Measurements from ENCODE around the gene COLQ. TPM values are rescaled to one million over a fixed set of nuclear protein-coding genes. Genes with fewer than 3 reads are reported as not detected.
"Not testable (repeated sequence)": the region's sequence is repeated elsewhere in the genome, so short reads cannot be mapped to it uniquely, and the experiment has no call there.

COLQ gene
- total RNA-seq, 1 donor from 2014 or later = 0.39 TPM

DNA sequence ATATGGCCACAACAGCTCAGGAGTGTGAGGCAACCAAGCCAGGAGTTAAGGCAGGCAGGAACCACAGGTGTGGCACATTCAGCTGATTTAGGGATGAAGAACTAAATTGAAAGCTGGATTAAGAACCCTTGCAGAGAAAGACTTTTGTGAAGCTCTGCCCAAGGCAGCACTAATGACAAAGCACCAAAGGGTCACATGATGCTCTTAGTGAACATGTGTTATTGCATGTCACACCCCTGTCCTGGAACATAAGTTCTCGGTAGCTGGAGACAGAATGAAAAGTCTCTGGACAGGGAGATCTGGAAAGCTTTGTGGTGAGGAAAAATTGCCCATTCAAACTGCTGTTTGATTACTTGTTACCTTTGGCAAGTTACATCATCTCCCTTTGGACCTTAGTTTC lies 90.9 kb downstream of the COLQ start:
- DNase-seq (ENCODE audit: low read depth in 2 of 2) = no peak

GRCh38 chr3:15429080-15429479 lies 92.4 kb downstream of the COLQ start:
- DNase-seq (ENCODE audit: low read depth in 2 of 2) = no peak

GRCh38 chr3:15428539-15428938 lies 93.0 kb downstream of the COLQ start:
- DNase-seq (ENCODE audit: low read depth in 2 of 2) = peak in 1 of 2 donors; percentile 24

DNA sequence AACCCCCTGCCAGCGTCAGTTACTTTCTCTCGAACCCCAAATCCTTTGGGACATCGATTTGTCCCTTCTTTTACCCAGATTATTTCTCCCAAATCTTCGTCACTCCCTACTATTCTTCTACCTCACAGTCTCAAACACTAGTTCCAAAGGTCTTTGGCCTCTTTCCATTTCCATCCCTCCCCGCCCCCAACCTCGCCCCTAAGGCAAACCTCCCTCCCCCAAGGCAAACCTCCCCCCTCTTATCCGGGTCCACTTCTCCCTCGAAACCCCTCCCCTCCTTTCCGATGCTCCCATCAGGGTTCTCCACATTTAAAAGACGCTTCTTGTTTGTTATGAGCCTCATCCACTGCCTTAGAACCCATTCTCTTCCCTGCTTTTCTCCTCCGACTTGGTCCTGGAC lies 93.5 kb downstream of the COLQ start:
- no peak for DNase-seq (ENCODE audit: low read depth in 2 of 2)

DNA sequence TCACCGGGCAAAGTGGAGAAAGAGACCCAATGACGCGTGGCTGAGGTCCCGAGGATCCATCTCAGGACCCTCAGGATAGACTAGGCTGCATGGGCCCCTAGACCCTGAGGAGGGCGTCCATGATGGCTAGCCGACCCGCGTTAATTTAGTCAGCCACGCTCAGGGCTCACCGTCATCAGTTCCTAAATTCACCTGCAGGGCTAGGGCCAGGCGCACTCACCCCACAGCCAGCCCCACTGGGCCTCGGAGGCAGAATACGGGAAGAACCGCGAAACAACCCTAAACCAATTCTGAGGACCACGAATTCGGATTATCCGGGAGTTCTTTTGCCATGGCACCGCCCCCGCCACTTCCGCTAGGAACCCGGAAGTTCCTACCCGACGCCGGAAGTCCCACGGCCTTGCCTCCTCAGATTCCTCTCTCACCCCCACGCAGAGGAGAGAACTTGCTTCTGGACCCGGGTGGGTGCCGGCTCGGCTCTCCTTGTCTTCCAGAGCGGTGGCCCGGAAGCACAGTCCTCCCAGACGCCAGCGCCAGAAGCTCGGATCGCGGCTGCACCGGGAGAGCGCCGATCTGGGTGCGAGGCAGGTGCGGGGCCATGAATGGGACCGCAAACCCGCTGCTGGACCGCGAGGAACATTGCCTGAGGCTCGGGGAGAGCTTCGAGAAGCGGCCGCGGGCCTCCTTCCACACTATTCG lies 94.2 kb downstream of the COLQ start, which contains the start of the genes EAF1 and METTL6:
EAF1 (plus strand) TSS at position 417 of the 699 bp plus-strand sequence; CDS start at position 599, 182 bp downstream.
METTL6 (minus strand) TSS at position 363 of the 699 bp plus-strand sequence. CDS start 1,033 bp downstream, outside the sequence.
- DNase-seq (ENCODE audit: low read depth in 2 of 2) = peak; percentile 48 to 79

DNA sequence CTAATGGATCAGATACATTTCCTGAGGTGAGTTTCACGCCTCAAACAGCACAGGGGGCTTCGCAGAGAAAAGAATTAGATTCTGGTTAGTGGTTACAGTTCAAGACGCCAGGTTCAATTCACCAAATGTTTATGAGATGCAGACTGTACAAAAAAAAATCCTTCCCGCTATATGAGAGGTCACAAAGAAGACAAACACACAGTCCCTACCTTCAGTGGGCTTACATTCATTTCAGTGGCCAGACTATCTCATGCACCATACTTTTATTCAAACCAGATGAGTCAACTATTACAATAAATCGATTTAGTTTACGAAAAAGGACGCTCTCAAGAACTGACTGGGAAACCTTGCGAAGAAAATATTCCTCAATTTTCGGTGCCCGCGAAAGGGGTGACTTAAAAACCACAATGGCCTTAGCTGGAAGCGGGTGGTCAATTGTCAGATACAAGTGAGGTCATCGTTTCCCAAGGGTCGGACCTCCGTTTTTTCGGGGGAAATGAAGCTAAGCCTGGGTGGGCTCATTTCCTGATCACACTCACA lies 94.9 kb downstream of the COLQ start:
- no peak for DNase-seq (ENCODE audit: low read depth in 2 of 2)

- DNase-seq (ENCODE audit: low read depth in 2 of 2) = peak in 1 of 2 donors; percentile 43
These were observed 100.6 kb downstream of the COLQ start for GRCh38 chr3:15420871-15421270.

GRCh38 chr3:15410966-15411365 lies 110.5 kb downstream of the COLQ start:
- not testable (repeated sequence) for DNase-seq (ENCODE audit: low read depth in 2 of 2)

DNA sequence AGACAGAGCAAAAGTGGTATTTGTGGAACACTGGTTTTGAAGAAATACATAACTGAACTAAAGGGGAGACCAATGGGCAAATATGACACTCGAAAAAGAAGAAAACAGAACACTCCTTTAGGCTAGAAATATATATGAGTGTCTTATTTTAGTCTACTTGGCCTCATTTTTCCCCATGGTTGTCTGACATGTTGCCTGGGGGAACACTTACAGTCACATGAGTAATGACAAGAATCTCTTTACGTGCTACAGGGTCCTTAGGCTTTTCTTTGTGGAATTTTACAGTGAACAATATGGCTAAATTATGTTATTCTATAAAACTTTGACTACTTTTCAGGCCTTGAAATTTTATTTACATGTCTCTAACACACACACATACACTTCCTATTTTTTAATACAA lies 111.7 kb downstream of the COLQ start:
- DNase-seq (ENCODE audit: low read depth in 2 of 2) = no peak

DNA sequence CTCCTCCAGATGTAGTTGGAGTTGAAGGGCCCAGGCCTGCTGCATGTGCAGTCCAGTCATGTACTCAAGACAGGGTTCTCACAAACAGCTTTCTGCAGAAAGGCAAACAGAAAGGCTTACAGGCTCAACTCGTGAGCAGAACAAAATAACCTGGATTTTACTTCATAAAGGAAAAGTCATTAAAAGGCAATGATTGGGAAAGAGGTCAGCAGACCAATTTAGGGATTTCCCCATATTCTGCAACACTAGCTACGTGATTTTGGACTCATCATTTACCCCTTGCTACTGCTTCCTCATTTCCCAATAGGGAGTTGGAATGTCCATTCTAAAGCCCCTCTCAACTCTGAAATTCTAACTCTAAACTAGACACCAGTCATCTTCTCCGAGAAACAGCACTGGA lies 112.3 kb downstream of the COLQ start:
- no peak for DNase-seq (ENCODE audit: low read depth in 2 of 2)

DNA sequence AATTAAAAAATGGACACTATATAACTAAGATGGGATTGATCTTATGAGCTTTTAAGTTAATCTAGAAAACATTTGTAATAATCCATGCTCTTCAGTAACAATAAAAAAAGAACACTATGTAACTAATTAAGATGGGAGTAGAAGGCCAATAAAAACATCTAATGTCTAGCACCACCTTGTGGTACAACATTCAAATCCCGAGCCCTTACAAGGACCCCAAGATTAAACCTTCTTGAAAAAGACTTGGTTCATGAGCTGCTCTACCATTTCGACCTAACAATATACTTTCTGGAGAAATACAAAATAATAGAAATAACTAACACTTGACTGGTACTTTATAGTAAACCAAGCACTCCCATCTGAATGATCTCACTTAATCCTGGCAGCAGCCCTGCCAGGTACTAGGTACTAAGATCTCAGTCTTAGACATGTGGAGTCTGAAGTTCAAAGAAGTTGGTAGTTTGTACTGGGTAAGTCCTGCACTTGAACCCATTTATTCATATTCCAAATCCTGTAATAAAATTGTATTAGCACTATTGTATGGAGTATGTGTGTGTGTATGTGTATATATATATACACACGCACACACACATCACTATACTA lies 116.0 kb downstream of the COLQ start:
- peak; percentile 32 to 73 for DNase-seq (ENCODE audit: low read depth in 2 of 2)

GRCh38 chr3:15404767-15405166 lies 116.7 kb downstream of the COLQ start:
- no peak for DNase-seq (ENCODE audit: low read depth in 2 of 2)

DNA sequence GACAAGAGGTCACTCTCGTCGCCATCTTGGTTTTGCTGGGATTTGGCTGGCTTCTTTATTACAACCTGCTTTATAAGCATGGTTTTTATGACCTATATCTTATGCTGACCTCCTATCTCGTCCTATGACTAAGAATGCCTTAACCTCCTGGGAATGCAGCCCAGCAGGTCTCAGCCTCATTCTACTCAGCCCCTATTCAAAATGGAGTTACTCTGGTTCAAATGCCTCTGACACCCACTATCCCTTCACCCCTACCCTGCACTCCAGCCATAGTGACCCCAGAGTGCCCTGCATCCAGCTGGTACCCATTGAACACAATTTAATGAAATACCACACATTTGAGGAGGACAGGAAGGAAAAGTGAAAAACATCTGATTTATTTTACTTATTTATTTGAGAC lies 117.5 kb downstream of the COLQ start:
- no peak for DNase-seq (ENCODE audit: low read depth in 2 of 2)

DNA sequence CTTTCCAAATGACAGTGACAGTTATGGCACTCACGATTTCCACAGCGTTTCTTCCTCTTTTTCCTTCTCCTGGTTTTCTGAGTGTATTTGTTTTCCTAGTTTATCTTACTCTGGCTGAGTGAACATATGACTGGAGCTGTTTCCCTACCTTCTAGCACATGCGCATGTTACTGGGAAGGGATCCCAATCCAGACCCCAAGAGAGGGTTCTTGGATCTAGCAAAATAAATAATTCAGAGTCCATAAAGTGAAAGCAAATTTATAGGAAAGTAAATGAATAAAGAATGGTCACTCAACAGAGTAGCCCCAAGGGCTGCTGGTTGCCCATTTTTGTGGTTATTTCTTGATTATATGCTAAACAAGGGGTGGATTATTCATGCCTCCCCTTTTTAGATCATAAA lies 118.0 kb downstream of the COLQ start:
- no peak for DNase-seq (ENCODE audit: low read depth in 2 of 2)

DNA sequence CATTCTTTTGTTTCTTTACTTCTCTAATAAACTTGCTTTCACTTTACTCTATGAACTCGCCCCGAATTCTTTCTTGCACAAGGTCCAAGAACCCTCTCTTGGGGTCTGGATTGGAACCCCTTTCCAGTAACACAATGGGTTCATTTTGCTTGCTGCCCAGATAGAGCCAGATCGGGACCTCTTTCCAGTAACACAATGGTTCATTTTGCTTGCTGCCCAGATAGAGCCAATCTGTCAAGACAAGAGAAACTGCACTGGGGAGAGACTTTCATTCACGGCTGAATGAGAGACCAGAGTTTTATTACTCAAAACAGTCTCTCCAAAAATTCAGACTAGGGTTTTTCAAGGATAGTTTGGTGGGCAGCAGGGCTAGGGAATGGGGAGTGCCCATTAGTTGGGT lies 119.6 kb downstream of the COLQ start:
- DNase-seq (ENCODE audit: low read depth in 2 of 2) = no peak

Other genes with a start within 250 kb of the COLQ start
- 53.1 and 56.3 TPM in 2 replicates for gene SH3BP5, start 189.1 kb downstream of the COLQ start, total RNA-seq
- gene METTL6, start 94.2 kb downstream of the COLQ start, total RNA-seq = 21.6 and 22.2 TPM in 2 replicates
- 13.4 and 19.2 TPM in 2 replicates for gene EAF1, start 94.1 kb downstream of the COLQ start, total RNA-seq
- 27.8 and 33.4 TPM in 2 replicates for gene HACL1, start 79.9 kb upstream of the COLQ start, total RNA-seq
- 32.6 and 43.6 TPM in 2 replicates for gene BTD, start 80.0 kb upstream of the COLQ start, total RNA-seq